ENCODE results near the gene DDX50. TPM values are rescaled to one million over a fixed set of nuclear protein-coding genes. Genes with fewer than 3 reads are reported as not detected.

The DDX50 gene
- total RNA-seq, 1 experiment from 2014 or later = 46.9 TPM

GRCh38 chr10:68870061-68870460, 31.1 kb upstream of the DDX50 start:
- Histone ChIP-seq H3K27ac (ENCODE audit: low read length) (no peak overlapping the region), H3K27me3 (ENCODE audit: control insufficient read depth, insufficient read depth, low read length) (no peaks in the 10 kb centered on the region), H3K4me3 (ENCODE audit: low read depth in 2 of 2, low read length in 2 of 2) (no peak overlapping the region), H3K9me3 (ENCODE audit: control insufficient read depth, insufficient read depth, low read depth, low read length) (no peaks in the 10 kb centered on the region), H3K4me1 (ENCODE audit: control insufficient read depth, insufficient read depth, low read length) (peaks cover 2% of the 10 kb centered on the region; the same call in 1 of the 2 replicates), H3K36me3 (ENCODE audit: control insufficient read depth, insufficient read depth, low read length) (no peaks in the 10 kb centered on the region)
- intact Hi-C loops (cut with micrococcal nuclease; ENCODE audit: unreplicated experiment) = no loop called here
- ChIA-PET POLR2A (no interaction called here), CTCF (no interaction called here)
- ATAC-seq (no peak), DNase-seq (ENCODE audit: low read depth, low spot score) (no peak)
- TF ChIP-seq CTCF (IDR thresholded peaks at IDR 0.05) (no peak), REST (IDR thresholded peaks at IDR 0.05; ENCODE audit: insufficient read depth in 1 of 2, low read depth in 2 of 2, low read length in 1 of 2) (no peak), TCF7L2 (IDR thresholded peaks at IDR 0.05; ENCODE audit: low read depth, low read length) (no peak)
- no TSS peak for BruUV-seq (replicated peaks)
- in situ Hi-C loops (cut with HindIII; ENCODE audit: low pct_unique_long_range_greater_than_20kb, low sequenced_read_pairs) = no loop called here

GRCh38 chr10:68870545-68871104, 30.5 kb upstream of the DDX50 start:
- no peak for ATAC-seq
- Histone ChIP-seq H3K9me3 (ENCODE audit: control insufficient read depth, insufficient read depth, low read depth, low read length) (no peaks in the 10 kb centered on the region), H3K36me3 (ENCODE audit: control insufficient read depth, insufficient read depth, low read length) (no peaks in the 10 kb centered on the region), H3K27ac (ENCODE audit: low read length) (no peak overlapping the region), H3K27me3 (ENCODE audit: control insufficient read depth, insufficient read depth, low read length) (no peaks in the 10 kb centered on the region), H3K4me3 (ENCODE audit: low read depth in 2 of 2, low read length in 2 of 2) (no peak overlapping the region), H3K4me1 (ENCODE audit: control insufficient read depth, insufficient read depth, low read length) (peaks cover 2% of the 10 kb centered on the region; the same call in 1 of the 2 replicates)
- TF ChIP-seq TCF7L2 (IDR thresholded peaks at IDR 0.05; ENCODE audit: low read depth, low read length) (no peak), POLR2AphosphoS5 (IDR thresholded peaks at IDR 0.05; ENCODE audit: low read depth, low read length) (no peak), CTCF (IDR thresholded peaks at IDR 0.05) (no peak), REST (IDR thresholded peaks at IDR 0.05; ENCODE audit: insufficient read depth in 1 of 2, low read depth in 2 of 2, low read length in 1 of 2) (no peak), SIN3A (IDR thresholded peaks at IDR 0.05; ENCODE audit: borderline replicate concordance, insufficient read depth, low read depth, low read length) (no peak)
- POLR2A ChIA-PET = no interaction called here
- in situ Hi-C loops (cut with HindIII; ENCODE audit: low pct_unique_long_range_greater_than_20kb, low sequenced_read_pairs) = no loop called here
- BruUV-seq (replicated peaks) = no TSS peak
- CTCF ChIA-PET = no interaction called here
- intact Hi-C loops (cut with micrococcal nuclease; ENCODE audit: unreplicated experiment) = no loop called here
- DNase-seq (ENCODE audit: low read depth, low spot score) = no peak
